Astrocyte (in vitro differentiated cells and primary cell): Measurements from ENCODE around the gene QSOX2. TPM values are rescaled to one million over a fixed set of nuclear protein-coding genes. Genes with fewer than 3 reads are reported as not detected.

Experiments used
- DNase-seq: peaks from one replicate; pipeline ENCODE4 v3.0.0-alpha.2; 2010; ENCODE audit warnings: low read depth
- FAIRE-seq: peaks from 2 replicates; lab custom pipeline; 2011; peaks lifted over from hg19 to GRCh38; lab: Jason Lieb, UNC
- H2AFZ ChIP-seq: 2 replicates; pipeline ENCODE4 v1.6.0; 2012; ENCODE audit warnings: low read depth, low read length, inconsistent platforms
- H3K27ac ChIP-seq: 2 replicates; pipeline ENCODE4 v1.5.1; 2011; ENCODE audit warnings: low read depth, low read length, inconsistent platforms
- H3K27me3 ChIP-seq: 2 replicates; pipeline ENCODE4 v1.6.0; 2011; ENCODE audit warnings: low read length, inconsistent platforms; ENCODE audit not compliant: insufficient read depth
- H3K36me3 ChIP-seq: 2 replicates; pipeline ENCODE4 v1.5.1; 2011; ENCODE audit warnings: low read length, inconsistent platforms; ENCODE audit not compliant: insufficient read depth
- H3K4me1 ChIP-seq: 2 replicates; pipeline ENCODE4 v1.5.1; 2011; ENCODE audit warnings: low read length, inconsistent platforms; ENCODE audit not compliant: insufficient read depth
- H3K4me2 ChIP-seq: 2 replicates; pipeline ENCODE4 v1.6.0; 2012; ENCODE audit warnings: low read length, inconsistent platforms
- H3K4me3 ChIP-seq: 2 replicates; pipeline ENCODE4 v1.5.1; 2011; ENCODE audit warnings: low read depth, mild to moderate bottlenecking, low read length, inconsistent platforms; ENCODE audit not compliant: insufficient read depth
- H3K79me2 ChIP-seq: 2 replicates; pipeline ENCODE4 v1.6.0; 2012; ENCODE audit warnings: mild to moderate bottlenecking, low read length, inconsistent platforms; ENCODE audit not compliant: insufficient read depth
- H3K9ac ChIP-seq: 2 replicates; pipeline ENCODE4 v1.6.0; 2012; ENCODE audit warnings: mild to moderate bottlenecking, low read length, inconsistent platforms
- H3K9me3 ChIP-seq: 2 replicates; pipeline ENCODE4 v1.5.1; 2012; ENCODE audit warnings: low read depth, mild to moderate bottlenecking, low read length, inconsistent platforms; ENCODE audit not compliant: insufficient read depth
- H4K20me1 ChIP-seq: 2 replicates; pipeline ENCODE4 v1.6.0; 2012; ENCODE audit warnings: low read length, inconsistent platforms; ENCODE audit not compliant: insufficient read depth
- H3K27ac Mint-ChIP-seq: one replicate; pipeline ENCODE4 v1.8.0; 2021; ENCODE audit warnings: mild to moderate bottlenecking, mixed read lengths; ENCODE audit not compliant: unreplicated experiment
- H3K27me3 Mint-ChIP-seq: one replicate; pipeline ENCODE4 v1.8.0; 2021; ENCODE audit warnings: low read depth, mixed read lengths; ENCODE audit not compliant: unreplicated experiment
- H3K36me3 Mint-ChIP-seq: one replicate; pipeline ENCODE4 v1.8.0; 2021; ENCODE audit warnings: low read depth, mixed read lengths; ENCODE audit not compliant: unreplicated experiment
- H3K4me1 Mint-ChIP-seq: one replicate; pipeline ENCODE4 v1.8.0; 2021; ENCODE audit warnings: low read depth, mixed read lengths; ENCODE audit not compliant: unreplicated experiment
- H3K4me3 Mint-ChIP-seq: one replicate; pipeline ENCODE4 v1.8.0; 2021; ENCODE audit warnings: mild to moderate bottlenecking, moderate library complexity, mixed read lengths; ENCODE audit not compliant: unreplicated experiment
- H3K9me3 Mint-ChIP-seq: one replicate; pipeline ENCODE4 v1.8.0; 2021; ENCODE audit warnings: mild to moderate bottlenecking, mixed read lengths; ENCODE audit not compliant: unreplicated experiment
- CTCF ChIP-seq: IDR thresholded peaks from 2 replicates; pipeline ENCODE4 v1.5.1; 2011; ENCODE audit warnings: low read depth, mild to moderate bottlenecking, inconsistent platforms, low read length, moderate library complexity; ENCODE audit not compliant: insufficient read depth
- EZH2 ChIP-seq: IDR thresholded peaks from 2 replicates; pipeline ENCODE4 v1.6.1; 2012; ENCODE audit warnings: mild to moderate bottlenecking, low read length, inconsistent platforms; ENCODE audit not compliant: insufficient read depth
- total RNA-seq: library from RNA; stranded (reverse); gene quantifications from 2 replicates; pipeline ENCODE4 v1.2.1, GENCODE V29; 2021

The QSOX2 gene
- total RNA-seq, 1 donor from 2014 or later = 20.4 TPM

GRCh38 chr9:136209232-136209631, 36.4 kb downstream of the QSOX2 start:
- Histone ChIP-seq H3K36me3 (peaks cover 3% of the 10 kb centered on the region), H3K27ac (no peak overlapping the region), H3K9me3 (no peaks in the 10 kb centered on the region), H3K4me2 (no peak overlapping the region), H3K4me1 (no peaks in the 10 kb centered on the region), H4K20me1 (peaks cover 31% of the 10 kb centered on the region), H3K4me3 (no peak overlapping the region), H2AFZ (no peak overlapping the region), H3K79me2 (no peaks in the 10 kb centered on the region), H3K9ac (no peak overlapping the region), H3K27me3 (peaks cover 9% of the 10 kb centered on the region)
- Mint-ChIP-seq H3K36me3 (peaks cover 20% of the 10 kb centered on the region), H3K4me1 (peaks cover 4% of the 10 kb centered on the region), H3K27ac (no peak overlapping the region), H3K4me3 (no peak overlapping the region), H3K9me3 (no peaks in the 10 kb centered on the region), H3K27me3 (peaks cover 15% of the 10 kb centered on the region)
- FAIRE-seq (no peak), DNase-seq (no peak)
- TF ChIP-seq CTCF (no peak), EZH2 (no peak)

GRCh38 chr9:136208675-136209074, 36.9 kb downstream of the QSOX2 start:
- H4K20me1 ChIP-seq = peaks cover 36% of the 10 kb centered on the region
- H3K79me2 ChIP-seq = no peaks in the 10 kb centered on the region
- H2AFZ ChIP-seq = no peak overlapping the region
- peaks cover 4% of the 10 kb centered on the region for H3K4me1 Mint-ChIP-seq
- H3K36me3 ChIP-seq = no peaks in the 10 kb centered on the region
- H3K27ac ChIP-seq = no peak overlapping the region
- H3K4me1 ChIP-seq = no peaks in the 10 kb centered on the region
- FAIRE-seq (no peak), DNase-seq (no peak)
- peaks cover 15% of the 10 kb centered on the region for H3K36me3 Mint-ChIP-seq
- no peak overlapping the region for H3K4me2 ChIP-seq
- no peak overlapping the region for H3K4me3 Mint-ChIP-seq
- no peak overlapping the region for H3K9ac ChIP-seq
- H3K9me3 ChIP-seq = no peaks in the 10 kb centered on the region
- no peak overlapping the region for H3K27ac Mint-ChIP-seq
- peaks cover 15% of the 10 kb centered on the region for H3K27me3 ChIP-seq
- no peaks in the 10 kb centered on the region for H3K9me3 Mint-ChIP-seq
- peaks cover 19% of the 10 kb centered on the region for H3K27me3 Mint-ChIP-seq
- H3K4me3 ChIP-seq = no peak overlapping the region
- TF ChIP-seq CTCF = no peak
- TF ChIP-seq EZH2 = no peak

GRCh38 chr9:136207616-136208015, 38.0 kb downstream of the QSOX2 start:
- no peaks in the 10 kb centered on the region for H3K9me3 Mint-ChIP-seq
- no peak overlapping the region for H3K4me3 Mint-ChIP-seq
- Histone ChIP-seq H3K27me3 (peaks cover 21% of the 10 kb centered on the region), H3K4me3 (no peak overlapping the region), H4K20me1 (peaks cover 37% of the 10 kb centered on the region), H3K9ac (no peak overlapping the region), H3K4me2 (no peak overlapping the region), H3K4me1 (no peaks in the 10 kb centered on the region), H3K27ac (no peak overlapping the region), H3K9me3 (no peaks in the 10 kb centered on the region), H2AFZ (no peak overlapping the region), H3K36me3 (no peaks in the 10 kb centered on the region), H3K79me2 (no peaks in the 10 kb centered on the region)
- peaks cover 6% of the 10 kb centered on the region for H3K36me3 Mint-ChIP-seq
- no peak for TF ChIP-seq CTCF
- no peak for TF ChIP-seq EZH2
- H3K4me1 Mint-ChIP-seq = peaks cover 4% of the 10 kb centered on the region
- DNase-seq (no peak), FAIRE-seq (no peak)
- peaks cover 24% of the 10 kb centered on the region for H3K27me3 Mint-ChIP-seq
- no peak overlapping the region for H3K27ac Mint-ChIP-seq
